A549 (cell line): ENCODE data around the gene TP53TG5. TPM values are rescaled to one million over a fixed set of nuclear protein-coding genes. Genes with fewer than 3 reads are reported as not detected.
A peak's percentile ranks its signal among the peaks of the same experiment; 100 is the strongest.

ENCODE experiments used
- ATAC-seq, 2 experiments: fragments of 200-7000 bp in 1 of 2; fragments of >200 bp in 1 of 2; cut with Nextera tagmentation in 1 of 2; cut with Tn5 transposase in 1 of 2; 3 replicates each; pipeline versions ENCODE4 v1.8.0 to v1.9.1; 2018 to 2020; ENCODE audit warnings: mild to moderate bottlenecking in 1 of 2, moderate library complexity in 1 of 2
- CTCF ChIA-PET: fragments of 300-600 bp; sonication (Branson Sonifier 250); formaldehyde crosslinking; extraction: SDS; loops from one replicate; lab custom pipeline; 2021; ENCODE audit warnings: antibody characterized with exemption, inconsistent platforms; lab: Yijun Ruan, JAX
- POLR2A ChIA-PET: fragments of 350-600 bp; formaldehyde crosslinking; extraction: SDS; loops from one replicate; lab custom pipeline; 2021; ENCODE audit warnings: antibody characterized with exemption, inconsistent platforms; lab: Yijun Ruan, JAX
- DNase-seq, 2 experiments: peaks; one replicate each; pipeline versions ENCODE4 v3.0.0 to v3.0.0-alpha.2; 2011 to 2016; ENCODE audit warnings: low read depth in 1 of 2, low spot score in 1 of 2
- FAIRE-seq: peaks from 2 replicates; lab custom pipeline; 2011; peaks lifted over from hg19 to GRCh38; lab: Jason Lieb, UNC
- H3K27ac ChIP-seq, 2 experiments: fragments of >200 bp; sonication (Bioruptor Twin); formaldehyde crosslinking; 3 replicates each; pipeline ENCODE4 v1.5.1; 2016 to 2017
- H3K4me1 ChIP-seq: fragments of >200 bp; sonication (Bioruptor Twin); formaldehyde crosslinking; 3 replicates; pipeline ENCODE4 v1.6.1; 2016
- H3K4me2 ChIP-seq: fragments of >200 bp; sonication (Bioruptor Twin); formaldehyde crosslinking; 3 replicates; pipeline ENCODE4 v1.6.1; 2016
- H3K4me3 ChIP-seq: fragments of >200 bp; sonication (Bioruptor Twin); formaldehyde crosslinking; 3 replicates; pipeline ENCODE4 v1.5.1; 2016
- H3K9me3 ChIP-seq: fragments of >200 bp; sonication (Bioruptor Twin); formaldehyde crosslinking; 3 replicates; pipeline ENCODE4 v1.6.1; 2016
- BCL3 ChIP-seq: fragments of >200 bp; sonication (Bioruptor Twin); formaldehyde crosslinking; IDR thresholded peaks from 3 replicates; pipeline ENCODE4 v1.6.1; 2016
- CTCF ChIP-seq: fragments of >200 bp; sonication (Bioruptor Twin); formaldehyde crosslinking; IDR thresholded peaks from 3 replicates; pipeline ENCODE4 v1.5.1; 2016
- E2F6 ChIP-seq: IDR thresholded peaks from 2 replicates; pipeline ENCODE4 v1.6.1; 2012; ENCODE audit warnings: low read depth, borderline replicate concordance
- FOSL2 ChIP-seq, 2 experiments: fragments of 450-650 bp in 1 of 2; fragments of >200 bp in 1 of 2; sonication (Bioruptor Twin) in 1 of 2; formaldehyde crosslinking; IDR thresholded peaks; 2 replicates each; pipeline versions ENCODE4 v1.5.0 to v1.6.1; 2016 to 2020; ENCODE audit warnings: mild to moderate bottlenecking in 1 of 2, moderate library complexity in 1 of 2
- GATA3 ChIP-seq: IDR thresholded peaks from 2 replicates; pipeline ENCODE4 v1.6.1; 2012; ENCODE audit warnings: borderline replicate concordance
- HEYL ChIP-seq: fragments of 250-450 bp; sonication (Bioruptor Pico); IDR thresholded peaks from 2 replicates; pipeline ENCODE4 v1.8.0; 2021; ENCODE audit warnings: mild to moderate bottlenecking, moderate library complexity
- HMGXB4 ChIP-seq: fragments of 250-450 bp; sonication (Bioruptor Pico); IDR thresholded peaks from 2 replicates; pipeline ENCODE4 v1.5.0; 2021; ENCODE audit warnings: mild to moderate bottlenecking, moderate library complexity, borderline replicate concordance
- JUN ChIP-seq, 2 experiments: fragments of >200 bp; sonication (Bioruptor Twin); formaldehyde crosslinking; IDR thresholded peaks; 2 replicates in 1 of 2; 3 replicates in 1 of 2; pipeline ENCODE4 v1.6.1; 2016 to 2017
- KDM5A ChIP-seq: fragments of 200-600 bp; sonication (generic); IDR thresholded peaks from 2 replicates; pipeline ENCODE4 v1.6.1; 2016; ENCODE audit warnings: antibody characterized with exemption, mild to moderate bottlenecking
- MAFK ChIP-seq: fragments of 450-650 bp; IDR thresholded peaks from 2 replicates; pipeline ENCODE4 v1.6.1; 2014; ENCODE audit not compliant: partially characterized antibody
- MAX ChIP-seq: IDR thresholded peaks from 2 replicates; pipeline ENCODE4 v1.6.1; 2012
- MAZ ChIP-seq: fragments of 150-350 bp; IDR thresholded peaks from 2 replicates; pipeline ENCODE4 v1.6.1; 2014; ENCODE audit warnings: antibody characterized with exemption, low read depth, low read length, borderline replicate concordance
- MYC ChIP-seq: IDR thresholded peaks from 2 replicates; pipeline ENCODE4 v1.6.1; 2012; ENCODE audit warnings: mild to moderate bottlenecking, inconsistent platforms, low read length, improper control_type of control experiment, borderline replicate concordance
- NR3C1 ChIP-seq: fragments of >200 bp; sonication (Bioruptor Twin); formaldehyde crosslinking; IDR thresholded peaks from 3 replicates; pipeline ENCODE4 v1.6.1; 2017
- PBX3 ChIP-seq: IDR thresholded peaks from 2 replicates; pipeline ENCODE4 v1.6.1; 2012
- PHF8 ChIP-seq: fragments of 200-600 bp; sonication (generic); IDR thresholded peaks from 2 replicates; pipeline ENCODE4 v1.6.1; 2016; ENCODE audit warnings: low read depth, mild to moderate bottlenecking, antibody characterized with exemption, moderate library complexity, borderline replicate concordance
- POLR2A ChIP-seq: IDR thresholded peaks from 2 replicates; pipeline ENCODE4 v1.6.1; 2012; ENCODE audit warnings: mild to moderate bottlenecking, low read length
- POLR2AphosphoS2 ChIP-seq: conservative IDR thresholded peaks from 2 replicates; pipeline ENCODE4 v1.6.1; 2012; ENCODE audit warnings: low read length, improper control_type of control experiment, inconsistent platforms
- RAD21 ChIP-seq, 2 experiments: fragments of >200 bp in 1 of 2; sonication (Bioruptor Twin) in 1 of 2; formaldehyde crosslinking in 1 of 2; IDR thresholded peaks in 1 of 2; conservative IDR thresholded peaks in 1 of 2; 2 replicates in 1 of 2; 3 replicates in 1 of 2; pipeline ENCODE4 v1.6.1; 2012 to 2018; ENCODE audit warnings: inconsistent platforms in 1 of 2
- SMC3 ChIP-seq: fragments of >200 bp; sonication (Bioruptor Twin); formaldehyde crosslinking; IDR thresholded peaks from 3 replicates; pipeline ENCODE4 v1.6.1; 2018; ENCODE audit warnings: inconsistent platforms
- ZC3H11A ChIP-seq: fragments of 450-650 bp; IDR thresholded peaks from 2 replicates; pipeline ENCODE4 v1.6.1; 2014; ENCODE audit warnings: antibody characterized with exemption, mild to moderate bottlenecking
- ZNF302 ChIP-seq: fragments of 250-450 bp; sonication (Bioruptor Pico); IDR thresholded peaks from 2 replicates; pipeline ENCODE4 v1.9.0; 2021; ENCODE audit warnings: inconsistent platforms, mild to moderate bottlenecking, moderate library complexity
- WGBS: methylation state at CpG from one replicate; pipeline ENCODE4 v1.1.6; 2017; ENCODE audit errors: missing lambda C conversion rate; 5-methylcytosine and 5-hydroxymethylcytosine counted together
- polyA plus RNA-seq, 4 experiments: library from polyadenylated mRNA; depleted of rRNA in 3 of 4; stranded (reverse); fragments of >200 nt; fragmentation: RNase III in 1 of 4; extraction: RNeasy Plus Mini Kit Qiagen cat#74134 plus additional on column Dnase treatment in 1 of 4; gene quantifications; 2 replicates in 3 of 4; 3 replicates in 1 of 4; pipeline ENCODE4 v1.2.3, GENCODE V29; 2011 to 2017

TP53TG5 gene
- polyA plus RNA-seq, 2 of the 4 experiments (the other 2 are of a cell fraction), result not detected

- POLR2A ChIA-PET, result interaction anchor here (0.7 to 2.2 kb wide), 18 partner anchors 11 to 1001 kb away, joined by 3 to 35 read pairs (median 6); partner anchors contain the start of genes PIGT, SDC4 and ZSWIM1
- DNase-seq (peak; percentile 95 to 98), ATAC-seq (peak; percentile 94 to 95), FAIRE-seq (no peak)
- Histone ChIP-seq H3K4me2 (peak within 1 kb of the TSS; percentile 84), H3K4me1 (peaks cover 27% of the 10 kb centered on the region; the same call in 2 of the 3 replicates), H3K27ac (peak within 1 kb of the TSS; percentile 95 to 97), H3K4me3 (peak within 1 kb of the TSS; percentile 64), H3K9me3 (no peaks in the 10 kb centered on the region)
- 1% methylated on average over 46 of the region's 55 CpGs for WGBS
- TF ChIP-seq JUN (IDR thresholded peaks at IDR 0.05) (peak; percentile 44 to 89; a peak in 3 of 5 replicates), BCL3 (peak; percentile 70; the same call in 1 of the 3 replicates), ZC3H11A (no peak), CTCF (peak; percentile 92), KDM5A (0 out of 2 replicates have a peak, but pooled peaks have one; percentile 45), MAZ (peak; percentile 50; the same call in 1 of the 2 replicates), RAD21 (conservative IDR thresholded peaks at IDR 0.05 in 1 of 2, IDR thresholded peaks at IDR 0.05 in 1 of 2) (peak; percentile 85 to 87), GATA3 (peak; percentile 16; the same call in 1 of the 2 replicates), MAFK (no peak), NR3C1 (no peak), MAX (peak; percentile 81; the same call in 1 of the 2 replicates), PHF8 (peak; percentile 99), SMC3 (peak; percentile 81), HEYL (CRISPR knock-in tag) (no peak), E2F6 (peak; percentile 53; the same call in 1 of the 2 replicates), MYC (peak; percentile 51), PBX3 (peak; percentile 63; the same call in 1 of the 2 replicates), POLR2AphosphoS2 (no peak), POLR2A (peak; percentile 69)
- TF ChIP-seq, all 56 proteins: peak for 14
- CTCF ChIA-PET, result interaction anchor here (0.7 to 9.2 kb wide), 39 partner anchors 10 to 600 kb away, joined by 3 to 159 read pairs (median 5); partner anchors contain the start of genes DNTTIP1, SDC4 and WFDC3
These were observed 15.1 kb downstream of the TP53TG5 start, which contains the start of gene SYS1 for GRCh38 chr20:45362804-45363610. Gene SYS1, plus strand, starts transcription at chr20:45363156. Its CDS starts 376 bp downstream, at chr20:45363532.

GRCh38 chr20:45361793-45362192, 16.3 kb downstream of the TP53TG5 start:
- H3K4me3 ChIP-seq, result no peak overlapping the region
- DNase-seq (no peak), ATAC-seq (no peak), FAIRE-seq (no peak)
- H3K9me3 ChIP-seq, result no peaks in the 10 kb centered on the region
- ChIA-PET CTCF (interaction anchor here (0.9 to 9.2 kb wide), 18 partner anchors 8 to 409 kb away, joined by 3 to 159 read pairs (median 12); partner anchors contain the start of gene SDC4), POLR2A (no interaction called here)
- WGBS, result 75% methylated on average over 6 of the region's 6 CpGs
- peaks cover 38% of the 10 kb centered on the region; the same call in 2 of the 3 replicates for H3K4me1 ChIP-seq
- H3K27ac ChIP-seq, result no peak overlapping the region
- no peak overlapping the region for H3K4me2 ChIP-seq
- TF ChIP-seq MAFK (no peak), GATA3 (no peak), SMC3 (no peak), E2F6 (no peak), PBX3 (no peak), HMGXB4 (CRISPR knock-in tag) (no peak), FOSL2 (IDR thresholded peaks at IDR 0.05) (no peak), FOSL2 (CRISPR knock-in tag; IDR thresholded peaks at IDR 0.05) (no peak), RAD21 (conservative IDR thresholded peaks at IDR 0.05 in 1 of 2, IDR thresholded peaks at IDR 0.05 in 1 of 2) (no peak), BCL3 (no peak), MYC (no peak), ZNF302 (CRISPR knock-in tag) (no peak)
